Mammary epithelial cell (primary cell): ENCODE measurements around the gene KDM8.

Experiments used
- EZH2 ChIP-seq: IDR thresholded peaks from 2 replicates; pipeline ENCODE4 v1.6.1; 2012; ENCODE audit warnings: low read length, inconsistent platforms, borderline replicate concordance
- TF ChIP-seq, protein P1 (sequence below), 2 donors: IDR thresholded peaks in 1 of 2; conservative IDR thresholded peaks in 1 of 2; 2 replicates each; pipeline ENCODE4 v1.5.1; 2011 to 2012; ENCODE audit warnings: inconsistent platforms in 2 of 2, low read length in 2 of 2, mild to moderate bottlenecking in 2 of 2, control low read depth in 1 of 2, low read depth in 1 of 2; ENCODE audit not compliant: insufficient read depth in 1 of 2; ENCODE audit errors: extremely low read depth in 1 of 2

DNA sequence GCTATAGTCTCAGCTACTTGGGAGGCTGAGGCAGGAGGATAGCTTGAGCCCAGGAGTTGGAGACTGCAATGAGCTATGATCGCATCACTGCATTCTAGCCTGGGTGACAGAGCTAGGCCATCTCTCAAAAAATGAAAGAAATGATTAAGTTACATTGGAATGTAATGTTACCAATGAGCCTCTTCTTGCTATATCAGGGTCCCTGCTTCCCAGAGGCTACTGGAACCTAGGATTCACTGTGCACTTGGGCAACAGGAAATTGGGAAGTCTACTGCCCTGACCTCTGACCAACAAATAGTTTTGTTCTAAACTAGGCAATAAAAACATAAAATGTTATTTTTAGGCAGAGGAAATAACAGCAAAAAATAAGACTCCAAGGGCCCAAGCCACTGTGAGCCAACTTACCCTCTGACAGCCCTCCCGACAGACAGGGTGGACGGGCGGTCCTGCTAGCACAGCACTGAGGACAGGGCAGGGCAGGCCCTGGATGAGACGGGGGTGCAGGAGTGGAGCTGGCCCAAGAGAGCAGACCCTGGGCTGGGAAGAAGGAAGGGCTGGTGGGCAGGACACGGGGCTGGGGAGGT, 37.7 kb downstream of the KDM8 start:
- TF ChIP-seq, protein P1, sequence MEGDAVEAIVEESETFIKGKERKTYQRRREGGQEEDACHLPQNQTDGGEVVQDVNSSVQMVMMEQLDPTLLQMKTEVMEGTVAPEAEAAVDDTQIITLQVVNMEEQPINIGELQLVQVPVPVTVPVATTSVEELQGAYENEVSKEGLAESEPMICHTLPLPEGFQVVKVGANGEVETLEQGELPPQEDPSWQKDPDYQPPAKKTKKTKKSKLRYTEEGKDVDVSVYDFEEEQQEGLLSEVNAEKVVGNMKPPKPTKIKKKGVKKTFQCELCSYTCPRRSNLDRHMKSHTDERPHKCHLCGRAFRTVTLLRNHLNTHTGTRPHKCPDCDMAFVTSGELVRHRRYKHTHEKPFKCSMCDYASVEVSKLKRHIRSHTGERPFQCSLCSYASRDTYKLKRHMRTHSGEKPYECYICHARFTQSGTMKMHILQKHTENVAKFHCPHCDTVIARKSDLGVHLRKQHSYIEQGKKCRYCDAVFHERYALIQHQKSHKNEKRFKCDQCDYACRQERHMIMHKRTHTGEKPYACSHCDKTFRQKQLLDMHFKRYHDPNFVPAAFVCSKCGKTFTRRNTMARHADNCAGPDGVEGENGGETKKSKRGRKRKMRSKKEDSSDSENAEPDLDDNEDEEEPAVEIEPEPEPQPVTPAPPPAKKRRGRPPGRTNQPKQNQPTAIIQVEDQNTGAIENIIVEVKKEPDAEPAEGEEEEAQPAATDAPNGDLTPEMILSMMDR (conservative IDR thresholded peaks at IDR 0.05 in 1 of 2, IDR thresholded peaks at IDR 0.05 in 1 of 2; ENCODE audit: extremely low read depth in 1 of 2, insufficient read depth in 1 of 2, low read depth in 1 of 2, low read length in 2 of 2) = no peak
- no peak for TF ChIP-seq EZH2
